A172 (cell line): Measurements from ENCODE around the gene C1orf21. TPM values are rescaled to one million over a fixed set of nuclear protein-coding genes. Genes with fewer than 3 reads are reported as not detected.

ENCODE experiments used
- DNase-seq: peaks from one replicate; pipeline ENCODE4 v3.0.0-alpha.2; 2015; ENCODE audit warnings: low spot score
- total RNA-seq: library from RNA; depleted of rRNA; stranded (reverse); fragments of >200 nt; shearing (Covaris generic); gene quantifications from 2 replicates; pipeline ENCODE4 v1.2.3, GENCODE V29; 2014

The C1orf21 gene
- total RNA-seq, 1 experiment from 2014 or later: 26.1 TPM

GRCh38 chr1:184513966-184514365 is 127.1 kb downstream of the C1orf21 start:
- peak; percentile 61 for DNase-seq

- no peak for DNase-seq
Observed at GRCh38 chr1:184514447-184514846, 127.6 kb downstream of the C1orf21 start.

GRCh38 chr1:184517130-184517529 is 130.3 kb downstream of the C1orf21 start:
- DNase-seq: no peak

- no peak for DNase-seq
Observed at GRCh38 chr1:184518736-184519357, 132.0 kb downstream of the C1orf21 start.

DNA sequence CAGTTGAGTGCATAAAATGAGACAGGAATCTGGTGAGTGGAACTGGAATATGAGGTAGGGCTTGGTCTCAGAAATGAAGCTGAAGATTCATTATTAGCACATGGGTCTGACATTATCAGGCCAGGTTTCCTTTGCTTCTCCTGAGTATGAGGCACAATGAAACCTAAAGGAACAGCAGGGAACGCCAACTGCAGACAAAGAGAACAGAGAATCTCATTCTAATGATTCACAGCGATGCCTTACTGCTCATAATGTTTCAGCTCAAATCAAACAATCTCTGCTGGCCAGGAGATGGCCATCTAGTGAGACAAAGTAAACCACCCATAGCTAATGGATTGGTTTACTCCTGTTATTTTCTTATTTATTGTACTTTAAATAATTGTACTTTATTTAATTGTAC is 133.5 kb downstream of the C1orf21 start:
- no peak for DNase-seq

DNA sequence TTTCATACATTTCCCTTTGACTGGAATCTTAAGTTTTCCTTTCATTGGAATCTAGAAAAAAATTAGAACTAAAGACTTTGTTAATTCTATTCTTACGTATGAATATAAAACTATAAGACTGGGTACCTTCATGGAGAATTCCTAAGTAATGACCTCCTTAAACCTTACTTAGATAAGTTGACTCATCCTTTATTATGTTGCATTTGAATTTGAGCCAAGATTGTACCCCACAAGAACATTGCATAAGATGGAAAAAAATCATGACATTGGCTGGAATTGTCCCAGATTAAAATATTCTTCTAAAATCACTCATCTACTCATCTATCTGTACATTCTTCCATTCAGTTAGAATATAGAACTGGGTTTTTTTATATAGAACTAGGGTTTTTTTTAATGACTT is 137.4 kb downstream of the C1orf21 start:
- DNase-seq: no peak

- no peak for DNase-seq
Observed at GRCh38 chr1:184527402-184527801, 140.6 kb downstream of the C1orf21 start.

DNA sequence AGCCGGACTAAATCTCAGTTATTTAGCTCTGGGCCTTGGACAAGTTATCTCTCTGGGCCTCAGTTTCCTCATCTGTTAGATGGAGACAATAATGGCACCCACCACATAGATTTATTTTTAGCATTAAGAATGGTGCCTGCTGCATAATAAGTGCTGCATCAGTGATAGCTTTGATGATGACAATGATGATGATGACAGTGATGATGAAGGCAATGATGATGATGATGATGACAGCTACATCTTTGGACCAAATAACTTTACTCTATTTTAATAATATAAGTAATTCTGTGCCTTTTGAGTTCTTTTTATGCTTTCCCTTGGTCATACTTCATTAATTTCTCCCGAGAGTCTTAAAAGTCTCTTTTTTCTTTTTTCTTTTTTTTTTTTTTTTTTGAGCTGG is 143.4 kb downstream of the C1orf21 start:
- no peak for DNase-seq

- no peak for DNase-seq
Observed at GRCh38 chr1:184531296-184531695, 144.5 kb downstream of the C1orf21 start.

DNA sequence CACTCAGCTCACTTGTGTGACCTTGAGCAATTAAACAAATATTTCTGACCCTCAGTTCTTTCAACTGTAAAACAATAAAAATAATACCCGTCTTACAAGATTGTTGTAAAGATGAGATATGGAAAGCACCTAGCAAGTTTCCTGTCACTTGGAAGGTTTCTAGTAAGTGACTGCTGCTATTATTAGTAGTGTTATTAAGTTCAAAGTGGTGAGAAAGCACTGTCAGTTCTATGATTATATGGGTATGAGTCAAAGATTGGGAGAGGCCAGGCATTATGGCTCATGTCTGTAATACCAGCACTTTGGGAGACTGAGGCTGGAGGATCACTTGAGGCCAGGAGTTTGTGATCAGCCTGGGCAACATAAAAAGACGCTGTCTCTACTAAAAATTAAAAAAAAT is 145.4 kb downstream of the C1orf21 start:
- DNase-seq: no peak

GRCh38 chr1:184533049-184533448 is 146.2 kb downstream of the C1orf21 start:
- DNase-seq: no peak

DNA sequence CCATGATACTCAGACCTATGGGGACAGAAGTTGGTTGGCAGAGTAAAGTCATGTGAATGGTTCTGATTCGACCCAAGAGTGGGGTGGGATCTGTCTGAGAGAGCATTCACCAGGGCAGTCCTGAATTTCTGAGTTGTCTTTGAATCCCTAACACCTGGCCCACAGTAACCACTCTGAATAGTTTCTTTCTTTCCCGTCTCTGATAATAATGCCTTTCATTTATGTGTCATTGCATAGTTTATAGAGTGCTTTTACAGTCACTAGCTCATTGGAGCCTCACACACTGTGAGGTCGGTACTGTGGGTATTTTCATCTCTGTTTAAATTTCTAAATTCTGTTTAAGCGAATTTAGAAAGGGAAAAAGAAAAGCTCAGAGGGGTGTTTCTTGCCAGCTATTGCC is 147.1 kb downstream of the C1orf21 start:
- no peak for DNase-seq

DNA sequence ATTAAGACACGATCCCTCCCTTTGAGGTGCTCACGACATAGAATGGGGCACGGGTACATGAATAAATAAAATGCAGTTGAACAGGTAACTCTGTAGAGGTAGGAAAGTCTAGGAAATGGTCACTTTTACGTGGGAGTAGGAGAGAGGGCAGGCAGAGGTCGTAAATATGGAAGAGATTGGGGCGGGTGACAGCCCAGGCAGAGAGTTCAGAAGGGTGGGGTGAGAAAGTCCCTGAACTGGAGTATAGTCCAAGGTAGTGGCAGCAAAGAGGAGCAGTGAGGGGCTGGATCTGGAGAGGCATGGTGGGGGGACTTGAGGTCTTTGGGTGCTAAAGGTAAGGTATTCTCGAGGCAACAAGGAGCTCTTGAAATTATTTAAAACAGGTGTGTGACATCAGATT is 147.9 kb downstream of the C1orf21 start:
- no peak for DNase-seq

DNA sequence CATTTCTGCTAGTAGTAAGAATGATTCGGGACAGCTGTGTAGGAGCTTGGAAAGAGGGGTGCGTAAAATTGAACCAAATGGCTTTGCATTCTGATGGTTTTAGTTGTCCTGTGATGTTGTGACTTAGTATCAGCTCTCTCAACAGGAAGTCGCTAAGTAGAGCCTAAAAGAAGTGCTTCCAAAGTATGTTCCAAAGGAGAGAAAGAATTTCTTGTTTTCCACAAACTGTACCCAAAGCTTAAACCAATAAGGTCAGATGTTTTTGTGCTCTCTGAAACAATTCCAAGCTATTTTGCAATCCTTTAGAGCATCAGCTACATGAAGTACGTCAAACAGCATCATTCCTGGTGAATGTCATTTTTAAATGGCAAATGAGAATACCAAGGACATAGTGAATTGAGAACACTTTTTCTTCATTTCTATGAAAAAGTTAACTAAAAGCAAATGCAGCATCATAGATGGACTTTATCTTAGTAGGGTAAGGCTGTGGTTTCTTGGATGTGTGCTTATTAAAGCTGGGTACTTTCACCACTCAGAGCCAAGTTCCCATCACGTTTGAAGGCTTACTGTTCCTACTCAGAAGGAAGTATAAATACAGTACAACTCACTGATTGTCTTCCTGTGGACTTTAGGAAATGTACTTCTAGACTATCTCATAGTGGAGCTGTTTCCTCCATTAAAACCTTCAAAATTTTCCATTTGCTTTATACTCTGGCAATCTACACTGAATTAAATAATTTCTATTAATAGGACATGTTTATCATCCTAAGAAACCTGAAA is 148.6 kb downstream of the C1orf21 start:
- DNase-seq: no peak

DNA sequence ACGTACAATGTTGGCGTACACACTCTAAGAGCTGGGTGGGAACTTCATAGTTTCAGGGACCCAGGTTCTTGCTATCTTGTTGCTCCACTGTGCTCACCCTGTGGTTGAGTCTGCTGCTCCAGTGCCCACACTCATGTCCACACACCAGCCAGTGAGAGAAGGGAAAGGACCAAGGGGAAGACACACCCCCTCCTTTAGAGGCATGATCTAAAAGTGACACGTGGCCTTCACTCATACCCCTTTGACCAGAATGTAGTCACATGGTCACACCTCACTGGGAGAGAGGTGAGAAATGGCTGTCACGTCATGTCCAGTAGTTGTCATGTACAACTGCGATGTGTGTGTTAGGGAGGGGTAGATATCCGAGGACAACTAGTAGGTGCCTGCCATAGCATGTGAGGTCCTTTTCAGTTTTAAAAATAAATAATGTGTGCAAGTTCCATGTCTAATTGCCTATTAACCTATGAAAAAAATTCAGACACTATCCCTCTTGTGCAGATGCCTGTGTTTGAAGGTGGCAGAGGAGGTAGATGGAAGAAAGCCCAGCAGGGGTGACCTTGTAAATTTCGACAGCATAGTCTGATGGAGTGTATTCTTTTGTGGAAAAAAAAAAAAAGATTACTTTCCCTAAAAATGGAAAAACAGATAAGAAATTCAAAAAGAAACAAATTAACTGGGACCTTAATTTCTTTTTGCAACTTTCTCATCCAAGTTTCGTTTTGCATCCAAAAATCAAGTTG is 149.6 kb downstream of the C1orf21 start:
- DNase-seq: no peak

GRCh38 chr1:184539580-184539979 is 152.8 kb downstream of the C1orf21 start:
- DNase-seq: no peak

DNA sequence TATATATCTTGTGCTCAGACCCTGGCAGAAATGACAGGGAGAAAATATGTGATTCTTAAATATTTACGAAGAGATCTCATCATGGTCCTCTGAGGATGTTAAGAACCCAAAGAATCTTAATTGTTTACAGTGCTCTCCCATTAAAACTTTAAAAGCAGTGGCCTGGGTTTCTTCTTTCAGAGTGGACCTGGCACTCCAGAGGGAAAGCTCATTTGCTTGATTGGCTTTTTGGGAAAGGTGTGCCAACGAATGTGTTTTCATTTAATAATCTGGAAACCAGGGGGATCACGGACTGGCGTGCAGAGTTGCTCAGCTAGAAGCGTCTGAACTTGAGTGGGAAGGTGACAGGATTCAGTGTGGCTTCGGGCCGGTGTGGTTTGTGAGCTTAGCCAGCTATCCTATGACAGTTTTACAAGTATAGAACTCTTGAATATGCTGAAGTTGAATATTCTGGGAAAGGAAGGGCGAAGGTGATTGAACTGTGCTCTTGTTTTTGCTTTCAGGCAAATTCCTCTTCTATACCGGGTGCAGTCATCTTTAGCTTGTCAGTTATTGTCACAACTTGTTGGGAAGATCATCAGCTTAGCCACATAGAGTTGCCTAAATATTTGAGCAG is 154.8 kb downstream of the C1orf21 start:
- no peak for DNase-seq

DNA sequence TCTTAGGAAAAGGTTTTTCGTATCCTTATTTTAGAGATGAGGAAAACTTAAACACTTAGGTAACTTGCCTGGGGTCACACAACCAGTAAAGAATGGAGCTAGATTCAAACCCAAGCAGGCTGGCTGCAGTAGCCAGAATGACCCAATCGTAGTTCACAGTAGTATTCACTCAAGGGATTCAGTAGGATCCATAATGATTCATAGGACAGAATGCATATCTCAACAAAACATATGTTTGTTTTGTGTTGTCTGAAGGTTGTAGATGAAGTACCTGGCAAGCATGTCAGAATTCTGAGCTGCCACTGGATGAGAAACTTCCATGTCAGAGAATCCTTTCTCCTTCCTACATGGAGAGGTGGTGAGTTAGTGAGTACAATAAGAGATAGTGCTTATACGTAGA is 155.5 kb downstream of the C1orf21 start:
- DNase-seq: no peak

DNA sequence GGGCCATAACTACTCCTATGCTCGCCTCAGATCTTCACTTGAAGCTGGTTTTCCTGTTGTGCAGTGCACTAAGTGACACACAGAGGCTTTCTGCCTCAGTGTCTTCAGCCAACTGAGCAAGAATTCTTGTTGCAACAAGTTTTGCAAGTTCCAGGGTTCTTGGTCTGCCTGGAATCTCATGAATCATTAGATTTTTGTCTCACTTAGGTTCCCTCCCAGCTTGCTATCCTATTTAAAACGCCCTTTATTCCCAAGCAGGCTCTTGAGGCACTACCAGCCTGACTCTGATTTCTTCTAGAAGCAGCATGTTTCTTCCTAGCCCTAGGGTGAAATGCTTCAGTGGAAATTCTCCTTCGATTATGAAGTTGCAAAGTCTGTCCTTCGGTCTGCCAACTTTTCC is 158.8 kb downstream of the C1orf21 start:
- DNase-seq: no peak

- no peak for DNase-seq
Observed at GRCh38 chr1:184552446-184552845, 165.6 kb downstream of the C1orf21 start.

DNA sequence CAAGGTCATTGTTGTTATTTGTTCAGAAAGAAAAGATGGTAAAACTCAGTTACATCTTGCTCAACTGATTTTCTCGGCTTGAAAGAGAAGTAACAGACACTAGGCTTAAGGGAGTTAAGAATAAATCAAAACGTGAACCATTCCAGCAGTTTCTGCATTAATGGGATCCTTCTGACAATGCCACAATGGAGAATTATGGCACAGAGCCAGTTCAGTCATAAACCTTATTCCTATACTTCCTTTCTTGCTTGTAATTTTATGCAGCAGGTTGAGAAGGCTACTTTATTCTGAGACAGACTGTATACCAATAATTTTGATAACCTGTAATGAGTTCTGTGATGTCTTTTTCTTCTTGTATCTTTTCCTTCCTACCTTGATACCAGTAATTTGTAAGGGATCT is 167.0 kb downstream of the C1orf21 start:
- no peak for DNase-seq
